ENCODE results near the gene LRRTM2. TPM values are rescaled to one million over a fixed set of nuclear protein-coding genes. Genes with fewer than 3 reads are reported as not detected.

LRRTM2 gene
- total and polyA plus RNA-seq, 4 donors, result 0.08 to 0.71 (median 0.24) TPM; not detected in 1

DNA sequence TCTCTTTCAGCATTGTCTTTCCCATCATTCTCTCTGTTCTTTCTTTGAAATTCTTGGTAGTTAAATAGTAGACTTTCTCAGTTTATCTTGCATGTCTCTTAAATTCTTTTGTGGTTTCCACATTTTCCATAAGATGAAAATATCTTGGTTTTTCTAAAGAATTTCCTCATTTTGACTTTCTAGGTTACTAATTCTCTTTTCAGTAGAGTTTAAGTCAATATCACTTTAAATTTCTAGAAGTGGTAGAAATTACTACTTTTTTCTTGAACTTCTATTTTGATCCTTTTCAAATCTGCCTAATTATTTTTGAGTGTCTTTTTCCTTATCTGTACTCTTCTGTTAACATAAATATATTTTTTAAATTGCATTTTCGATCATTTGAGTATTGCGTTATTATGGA lies 23.6 kb upstream of the LRRTM2 start:
- Histone ChIP-seq H3K4me3 (ENCODE audit: low read depth in 1 of 3, low read length in 3 of 3) (no peak overlapping the region), H3K27ac (ENCODE audit: low read depth in 1 of 2, low read length in 2 of 2) (no peak overlapping the region), H3K9ac (ENCODE audit: low read depth in 1 of 2, low read length in 2 of 2) (no peak overlapping the region), H3K4me1 (ENCODE audit: control insufficient read depth in 4 of 4, insufficient read depth in 4 of 4, low read length in 3 of 4) (peaks cover 0 to 3% (median 0%) of the 10 kb centered on the region in 4 donors), H3K27me3 (ENCODE audit: control insufficient read depth in 4 of 4, insufficient read depth in 4 of 4, low read length in 3 of 4) (no peaks in the 10 kb centered on the region), H3K9me3 (ENCODE audit: control insufficient read depth in 4 of 4, low read length in 3 of 4) (no peaks in the 10 kb centered on the region), H3K36me3 (ENCODE audit: control insufficient read depth in 4 of 4, insufficient read depth in 3 of 4, low read depth in 1 of 4, low read length in 3 of 4) (peaks cover 4 to 14% (median 10%) of the 10 kb centered on the region in 4 donors)
- DNase-seq (ENCODE audit: low spot score), result no peak
- WGBS, result 97% methylated on average over 2 of the region's 2 CpGs
- TF ChIP-seq, protein P1, sequence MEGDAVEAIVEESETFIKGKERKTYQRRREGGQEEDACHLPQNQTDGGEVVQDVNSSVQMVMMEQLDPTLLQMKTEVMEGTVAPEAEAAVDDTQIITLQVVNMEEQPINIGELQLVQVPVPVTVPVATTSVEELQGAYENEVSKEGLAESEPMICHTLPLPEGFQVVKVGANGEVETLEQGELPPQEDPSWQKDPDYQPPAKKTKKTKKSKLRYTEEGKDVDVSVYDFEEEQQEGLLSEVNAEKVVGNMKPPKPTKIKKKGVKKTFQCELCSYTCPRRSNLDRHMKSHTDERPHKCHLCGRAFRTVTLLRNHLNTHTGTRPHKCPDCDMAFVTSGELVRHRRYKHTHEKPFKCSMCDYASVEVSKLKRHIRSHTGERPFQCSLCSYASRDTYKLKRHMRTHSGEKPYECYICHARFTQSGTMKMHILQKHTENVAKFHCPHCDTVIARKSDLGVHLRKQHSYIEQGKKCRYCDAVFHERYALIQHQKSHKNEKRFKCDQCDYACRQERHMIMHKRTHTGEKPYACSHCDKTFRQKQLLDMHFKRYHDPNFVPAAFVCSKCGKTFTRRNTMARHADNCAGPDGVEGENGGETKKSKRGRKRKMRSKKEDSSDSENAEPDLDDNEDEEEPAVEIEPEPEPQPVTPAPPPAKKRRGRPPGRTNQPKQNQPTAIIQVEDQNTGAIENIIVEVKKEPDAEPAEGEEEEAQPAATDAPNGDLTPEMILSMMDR (IDR thresholded peaks at IDR 0.05; ENCODE audit: low read depth, low read length, missing input control), result no peak
- TF ChIP-seq, protein P2, sequence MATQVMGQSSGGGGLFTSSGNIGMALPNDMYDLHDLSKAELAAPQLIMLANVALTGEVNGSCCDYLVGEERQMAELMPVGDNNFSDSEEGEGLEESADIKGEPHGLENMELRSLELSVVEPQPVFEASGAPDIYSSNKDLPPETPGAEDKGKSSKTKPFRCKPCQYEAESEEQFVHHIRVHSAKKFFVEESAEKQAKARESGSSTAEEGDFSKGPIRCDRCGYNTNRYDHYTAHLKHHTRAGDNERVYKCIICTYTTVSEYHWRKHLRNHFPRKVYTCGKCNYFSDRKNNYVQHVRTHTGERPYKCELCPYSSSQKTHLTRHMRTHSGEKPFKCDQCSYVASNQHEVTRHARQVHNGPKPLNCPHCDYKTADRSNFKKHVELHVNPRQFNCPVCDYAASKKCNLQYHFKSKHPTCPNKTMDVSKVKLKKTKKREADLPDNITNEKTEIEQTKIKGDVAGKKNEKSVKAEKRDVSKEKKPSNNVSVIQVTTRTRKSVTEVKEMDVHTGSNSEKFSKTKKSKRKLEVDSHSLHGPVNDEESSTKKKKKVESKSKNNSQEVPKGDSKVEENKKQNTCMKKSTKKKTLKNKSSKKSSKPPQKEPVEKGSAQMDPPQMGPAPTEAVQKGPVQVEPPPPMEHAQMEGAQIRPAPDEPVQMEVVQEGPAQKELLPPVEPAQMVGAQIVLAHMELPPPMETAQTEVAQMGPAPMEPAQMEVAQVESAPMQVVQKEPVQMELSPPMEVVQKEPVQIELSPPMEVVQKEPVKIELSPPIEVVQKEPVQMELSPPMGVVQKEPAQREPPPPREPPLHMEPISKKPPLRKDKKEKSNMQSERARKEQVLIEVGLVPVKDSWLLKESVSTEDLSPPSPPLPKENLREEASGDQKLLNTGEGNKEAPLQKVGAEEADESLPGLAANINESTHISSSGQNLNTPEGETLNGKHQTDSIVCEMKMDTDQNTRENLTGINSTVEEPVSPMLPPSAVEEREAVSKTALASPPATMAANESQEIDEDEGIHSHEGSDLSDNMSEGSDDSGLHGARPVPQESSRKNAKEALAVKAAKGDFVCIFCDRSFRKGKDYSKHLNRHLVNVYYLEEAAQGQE (IDR thresholded peaks at IDR 0.05), result no peak
- no peak for TF ChIP-seq HNF4G (IDR thresholded peaks at IDR 0.05)
- TF ChIP-seq RXRA (IDR thresholded peaks at IDR 0.05), result no peak

DNA sequence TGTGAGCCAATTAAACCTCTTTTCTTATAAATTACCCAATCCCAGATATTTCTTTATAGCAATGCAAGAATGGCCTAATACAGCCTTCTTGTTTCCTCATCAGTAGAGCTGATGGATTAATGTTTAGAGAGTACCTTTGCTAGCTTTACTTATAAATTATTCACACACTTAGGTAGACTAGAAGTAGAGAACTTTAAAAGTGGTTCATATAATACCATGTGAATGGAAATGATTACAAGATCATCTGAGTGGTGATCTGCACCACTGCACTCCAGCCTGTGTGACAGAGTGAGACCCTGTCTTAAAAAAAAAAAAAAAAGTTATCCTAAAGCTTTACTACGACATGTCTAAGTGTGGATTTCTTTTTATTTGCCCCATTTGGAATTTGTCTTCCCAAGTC lies 23.2 kb upstream of the LRRTM2 start:
- no peak overlapping the region for H3K4me3 ChIP-seq (ENCODE audit: low read depth in 1 of 3, low read length in 3 of 3)
- H3K9ac ChIP-seq (ENCODE audit: low read depth in 1 of 2, low read length in 2 of 2), result no peak overlapping the region
- H3K27me3 ChIP-seq (ENCODE audit: control insufficient read depth in 4 of 4, insufficient read depth in 4 of 4, low read length in 3 of 4), result no peaks in the 10 kb centered on the region
- no peaks in the 10 kb centered on the region for H3K9me3 ChIP-seq (ENCODE audit: control insufficient read depth in 4 of 4, low read length in 3 of 4)
- TF ChIP-seq SP1 (IDR thresholded peaks at IDR 0.05), result no peak
- TF ChIP-seq, protein P3, sequence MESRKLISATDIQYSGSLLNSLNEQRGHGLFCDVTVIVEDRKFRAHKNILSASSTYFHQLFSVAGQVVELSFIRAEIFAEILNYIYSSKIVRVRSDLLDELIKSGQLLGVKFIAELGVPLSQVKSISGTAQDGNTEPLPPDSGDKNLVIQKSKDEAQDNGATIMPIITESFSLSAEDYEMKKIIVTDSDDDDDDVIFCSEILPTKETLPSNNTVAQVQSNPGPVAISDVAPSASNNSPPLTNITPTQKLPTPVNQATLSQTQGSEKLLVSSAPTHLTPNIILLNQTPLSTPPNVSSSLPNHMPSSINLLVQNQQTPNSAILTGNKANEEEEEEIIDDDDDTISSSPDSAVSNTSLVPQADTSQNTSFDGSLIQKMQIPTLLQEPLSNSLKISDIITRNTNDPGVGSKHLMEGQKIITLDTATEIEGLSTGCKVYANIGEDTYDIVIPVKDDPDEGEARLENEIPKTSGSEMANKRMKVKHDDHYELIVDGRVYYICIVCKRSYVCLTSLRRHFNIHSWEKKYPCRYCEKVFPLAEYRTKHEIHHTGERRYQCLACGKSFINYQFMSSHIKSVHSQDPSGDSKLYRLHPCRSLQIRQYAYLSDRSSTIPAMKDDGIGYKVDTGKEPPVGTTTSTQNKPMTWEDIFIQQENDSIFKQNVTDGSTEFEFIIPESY (IDR thresholded peaks at IDR 0.05), result no peak
- TF ChIP-seq, protein P4, sequence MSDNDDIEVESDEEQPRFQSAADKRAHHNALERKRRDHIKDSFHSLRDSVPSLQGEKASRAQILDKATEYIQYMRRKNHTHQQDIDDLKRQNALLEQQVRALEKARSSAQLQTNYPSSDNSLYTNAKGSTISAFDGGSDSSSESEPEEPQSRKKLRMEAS (IDR thresholded peaks at IDR 0.05), result no peak
- TF ChIP-seq, protein P5, sequence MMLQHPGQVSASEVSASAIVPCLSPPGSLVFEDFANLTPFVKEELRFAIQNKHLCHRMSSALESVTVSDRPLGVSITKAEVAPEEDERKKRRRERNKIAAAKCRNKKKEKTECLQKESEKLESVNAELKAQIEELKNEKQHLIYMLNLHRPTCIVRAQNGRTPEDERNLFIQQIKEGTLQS (IDR thresholded peaks at IDR 0.05), result no peak
- TF ChIP-seq GABPA (IDR thresholded peaks at IDR 0.05 in 1 of 2, conservative IDR thresholded peaks at IDR 0.05 in 1 of 2), result no peak
- no peak for TF ChIP-seq FOXA2 (IDR thresholded peaks at IDR 0.05)
- TF ChIP-seq, protein P2 (IDR thresholded peaks at IDR 0.05), result no peak
- TF ChIP-seq HNF4G (IDR thresholded peaks at IDR 0.05), result no peak
- no peak for TF ChIP-seq RAD21 (IDR thresholded peaks at IDR 0.05)
- TF ChIP-seq, protein P1 (IDR thresholded peaks at IDR 0.05; ENCODE audit: low read depth, low read length, missing input control), result no peak
- WGBS, result 96% methylated on average over 1 of the region's 1 CpG
- H3K36me3 ChIP-seq (ENCODE audit: control insufficient read depth in 4 of 4, insufficient read depth in 3 of 4, low read depth in 1 of 4, low read length in 3 of 4), result peaks cover 4 to 14% (median 10%) of the 10 kb centered on the region in 4 donors
- H3K27ac ChIP-seq (ENCODE audit: low read depth in 1 of 2, low read length in 2 of 2), result no peak overlapping the region
- no peak for DNase-seq (ENCODE audit: low spot score)
- H3K4me1 ChIP-seq (ENCODE audit: control insufficient read depth in 4 of 4, insufficient read depth in 4 of 4, low read length in 3 of 4), result peaks cover 0 to 3% (median 0%) of the 10 kb centered on the region in 4 donors

Measured in liver (tissue), 9 donors.